GM12872 (cell line): Measurements from ENCODE around the gene CHST1.

ENCODE experiments used
- TF ChIP-seq, protein P1 (sequence below): IDR thresholded peaks from 3 replicates; pipeline ENCODE4 v1.5.1; 2011; ENCODE audit warnings: low read depth, mild to moderate bottlenecking, low read length, moderate library complexity; ENCODE audit not compliant: insufficient read depth

The CHST1 gene

DNA sequence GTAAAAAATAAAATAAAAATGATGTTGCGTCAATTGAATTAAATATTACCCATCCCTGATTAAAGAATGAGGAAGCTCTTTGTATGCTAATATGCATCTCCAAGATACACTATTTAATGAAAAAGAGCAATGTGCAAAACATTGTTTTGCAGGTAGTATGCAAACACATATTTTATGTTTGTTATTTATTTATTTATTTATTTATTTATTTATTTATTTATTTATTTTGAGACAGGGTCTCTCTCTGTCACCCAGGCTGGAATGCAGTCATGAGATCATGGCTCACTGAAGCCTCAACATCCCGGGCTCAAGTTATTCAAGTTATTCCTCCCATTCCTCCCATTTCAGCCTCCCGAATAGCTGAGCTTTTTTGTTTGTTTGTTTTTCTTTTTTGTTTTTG lies 7.2 kb upstream of the CHST1 start:
- TF ChIP-seq, protein P1, sequence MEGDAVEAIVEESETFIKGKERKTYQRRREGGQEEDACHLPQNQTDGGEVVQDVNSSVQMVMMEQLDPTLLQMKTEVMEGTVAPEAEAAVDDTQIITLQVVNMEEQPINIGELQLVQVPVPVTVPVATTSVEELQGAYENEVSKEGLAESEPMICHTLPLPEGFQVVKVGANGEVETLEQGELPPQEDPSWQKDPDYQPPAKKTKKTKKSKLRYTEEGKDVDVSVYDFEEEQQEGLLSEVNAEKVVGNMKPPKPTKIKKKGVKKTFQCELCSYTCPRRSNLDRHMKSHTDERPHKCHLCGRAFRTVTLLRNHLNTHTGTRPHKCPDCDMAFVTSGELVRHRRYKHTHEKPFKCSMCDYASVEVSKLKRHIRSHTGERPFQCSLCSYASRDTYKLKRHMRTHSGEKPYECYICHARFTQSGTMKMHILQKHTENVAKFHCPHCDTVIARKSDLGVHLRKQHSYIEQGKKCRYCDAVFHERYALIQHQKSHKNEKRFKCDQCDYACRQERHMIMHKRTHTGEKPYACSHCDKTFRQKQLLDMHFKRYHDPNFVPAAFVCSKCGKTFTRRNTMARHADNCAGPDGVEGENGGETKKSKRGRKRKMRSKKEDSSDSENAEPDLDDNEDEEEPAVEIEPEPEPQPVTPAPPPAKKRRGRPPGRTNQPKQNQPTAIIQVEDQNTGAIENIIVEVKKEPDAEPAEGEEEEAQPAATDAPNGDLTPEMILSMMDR, result no peak

DNA sequence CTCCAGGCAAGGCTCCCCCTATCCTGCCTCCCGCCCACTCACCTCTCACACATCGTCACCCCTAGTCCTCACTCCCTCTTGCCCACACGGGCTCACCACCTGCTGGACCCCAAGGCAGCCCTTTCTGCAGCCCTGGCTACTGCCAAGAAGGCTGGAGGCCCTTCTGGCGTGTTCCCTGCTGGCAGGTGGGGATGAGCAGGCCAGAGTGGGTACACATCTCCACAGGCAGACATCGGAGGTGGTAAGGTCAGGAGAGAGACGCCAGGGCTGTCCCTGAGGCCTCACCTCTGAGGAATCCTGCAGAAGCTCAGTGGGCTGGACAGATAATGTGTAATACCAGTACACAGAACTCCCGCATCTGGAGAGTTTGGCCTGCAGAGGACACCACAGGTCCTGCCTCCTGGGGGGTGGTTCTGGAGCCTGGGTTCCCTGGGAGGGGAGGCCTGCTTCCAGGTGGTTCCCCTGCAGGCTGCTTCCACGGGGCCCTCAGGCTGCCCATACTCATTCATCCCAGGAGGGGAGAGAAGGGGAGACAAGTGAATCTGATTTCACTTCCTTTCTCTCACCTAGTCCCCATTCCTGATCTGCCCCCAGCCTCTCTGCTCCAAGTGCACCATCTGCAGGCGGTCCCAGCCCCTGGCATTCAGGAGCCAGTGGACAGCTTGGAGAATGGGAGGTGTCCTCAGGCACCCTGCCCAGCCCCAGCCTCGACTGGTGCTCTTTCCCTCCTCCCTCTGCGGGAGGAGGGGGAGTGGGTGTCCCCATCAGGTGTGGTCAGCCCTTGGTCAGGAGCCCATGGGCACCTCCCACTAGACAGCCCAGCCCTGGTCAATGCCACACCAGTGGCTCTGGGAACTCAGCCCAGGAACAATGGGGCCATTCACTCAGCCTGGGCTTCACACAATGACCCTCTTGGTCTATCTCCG lies 6.1 kb upstream of the CHST1 start:
- TF ChIP-seq, protein P1, result no peak

DNA sequence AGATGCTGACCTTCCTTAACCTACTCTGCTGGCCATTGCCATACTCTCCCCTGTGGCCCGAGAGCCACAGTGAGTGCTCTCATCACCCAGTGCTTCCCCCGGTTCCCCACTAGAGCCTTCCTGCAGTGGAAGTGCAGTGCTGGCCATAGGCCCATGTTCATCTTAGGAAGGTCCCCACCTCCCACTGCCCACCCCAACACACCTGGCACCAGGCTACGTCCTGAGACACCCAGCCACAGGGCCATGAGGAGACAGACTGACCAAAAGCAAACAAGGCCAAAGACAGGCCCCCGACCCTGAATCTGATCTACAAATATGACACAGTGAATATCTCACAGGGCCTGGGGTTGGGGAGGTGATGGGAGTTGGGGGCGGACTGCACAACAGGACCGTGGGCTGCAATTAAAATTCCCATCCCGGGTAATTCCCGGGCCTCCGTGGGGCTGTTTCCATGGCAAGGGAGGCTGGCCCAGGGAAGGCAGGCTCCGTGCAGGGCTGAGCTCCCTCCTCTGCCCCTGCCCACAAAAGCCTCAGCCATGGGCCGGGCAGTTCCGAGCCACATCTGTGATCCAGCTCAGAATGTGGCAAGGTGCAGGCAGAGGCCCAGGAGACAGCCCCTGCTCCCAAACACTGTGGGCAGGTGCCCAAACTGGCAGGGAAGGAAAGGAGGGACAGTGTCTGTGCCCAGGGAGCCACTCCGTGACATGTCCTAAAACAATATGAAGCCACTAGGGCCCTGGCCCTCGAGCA lies 5.1 kb upstream of the CHST1 start:
- TF ChIP-seq, protein P1, result no peak

DNA sequence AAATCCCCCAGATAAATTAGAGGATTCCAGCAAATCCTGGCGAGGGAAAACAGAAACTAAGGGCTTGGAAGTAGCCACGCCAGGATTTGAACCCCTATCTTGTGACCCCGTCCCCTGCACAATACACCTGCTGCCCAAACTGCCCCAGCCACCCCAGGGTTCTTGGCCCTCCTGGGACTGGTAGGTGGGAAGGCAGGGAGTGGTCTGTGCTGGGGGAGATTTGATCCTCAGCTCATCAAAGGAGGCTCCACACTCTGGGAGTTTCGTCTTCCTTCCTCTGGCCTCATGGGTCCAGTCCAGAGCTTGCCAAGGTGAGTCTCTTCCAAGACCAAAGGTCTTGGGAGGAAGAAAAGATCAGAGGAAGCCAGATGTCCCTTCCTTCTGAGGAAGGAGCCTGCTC lies 4.5 kb upstream of the CHST1 start:
- TF ChIP-seq, protein P1, result no peak

DNA sequence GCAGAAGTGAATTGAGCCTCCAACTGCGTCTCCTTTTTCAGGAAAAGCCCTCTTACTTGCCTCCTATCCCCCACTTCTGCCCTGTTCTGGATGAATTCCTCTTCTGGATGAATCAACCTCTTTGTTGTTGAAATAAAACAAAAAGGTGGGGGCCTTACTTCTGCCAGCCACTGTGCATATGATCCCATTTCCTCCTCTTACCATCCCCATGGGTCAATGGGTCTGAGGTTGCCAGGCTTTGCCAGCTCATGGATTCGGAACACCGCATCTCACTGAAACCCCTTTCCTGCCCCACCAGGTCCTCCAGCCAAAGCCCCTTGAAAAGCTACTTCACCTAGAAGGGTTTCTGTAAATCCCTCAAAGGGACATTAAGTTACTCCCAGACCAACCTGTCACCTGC lies 3.7 kb upstream of the CHST1 start:
- TF ChIP-seq, protein P1, result no peak

DNA sequence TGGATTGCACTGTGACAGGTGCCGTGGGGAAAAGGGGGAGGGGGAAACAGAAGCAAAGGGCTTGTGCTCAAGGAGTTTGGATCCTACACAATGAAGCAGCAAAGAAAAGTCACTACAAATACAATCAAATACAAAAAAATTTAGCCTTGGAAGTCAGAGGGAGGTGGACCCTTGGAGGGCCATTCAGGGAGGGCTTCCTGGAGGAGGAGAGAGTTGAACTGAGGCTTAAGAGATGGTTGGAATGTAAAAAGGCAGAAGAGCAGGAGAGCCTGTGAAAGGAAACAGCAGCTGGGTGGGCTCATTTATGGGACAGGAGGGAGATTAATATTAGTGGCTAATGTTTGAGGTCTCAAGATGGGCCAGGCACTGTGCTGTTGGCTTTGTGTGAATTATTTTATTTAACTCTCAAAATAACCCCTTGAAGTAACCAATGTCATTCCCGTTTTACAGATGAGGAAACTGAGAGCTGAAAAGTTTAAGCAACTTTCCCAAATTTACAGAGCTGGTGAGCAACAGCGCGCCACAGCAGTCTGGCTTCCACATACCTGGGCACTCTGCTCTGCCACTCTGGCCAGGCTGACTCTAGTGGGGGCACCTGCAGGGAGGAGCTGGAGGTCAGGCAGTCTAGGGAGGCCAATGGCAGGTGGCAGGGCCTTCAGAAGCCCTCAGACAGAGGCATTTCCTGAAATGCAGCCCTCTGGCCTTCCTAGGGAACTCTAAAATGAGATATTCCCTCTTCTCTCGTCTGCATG lies 2.7 kb upstream of the CHST1 start:
- TF ChIP-seq, protein P1, result no peak
